ENCODE results near the gene YDJC. TPM values are rescaled to one million over a fixed set of nuclear protein-coding genes. Genes with fewer than 3 reads are reported as not detected.

Gene YDJC
- total and polyA plus RNA-seq, 9 of the 15 experiments (the other 6 are each of a cell fraction or from before 2014, with no cell fraction given) = 13.5 to 871 (median 164) TPM

GRCh38 chr22:21628386-21629254, 1.2 kb downstream of the YDJC start (continued):
- TF ChIP-seq CTCF (IDR thresholded peaks at IDR 0.05 in 2 of 3, conservative IDR thresholded peaks at IDR 0.05 in 1 of 3; ENCODE audit: insufficient read depth in 2 of 3, low read depth in 1 of 3, low read length in 3 of 3) (peak in 1 of 3 experiments; percentile 47; a peak in 2 of 6 replicates), FOXO4 (CRISPR knock-in tag; IDR thresholded peaks at IDR 0.05) (no peak), XRCC5 (IDR thresholded peaks at IDR 0.05; ENCODE audit: low read depth, low read length) (no peak), TCF7 (IDR thresholded peaks at IDR 0.05; ENCODE audit: borderline replicate concordance) (no peak), HES1 (IDR thresholded peaks at IDR 0.05; ENCODE audit: low read depth) (no peak), JUN (IDR thresholded peaks at IDR 0.05; ENCODE audit: borderline replicate concordance, low read depth, low read length) (0 out of 2 replicates have a peak, but pooled peaks have one; percentile 53), JUN (CRISPR knock-in tag; IDR thresholded peaks at IDR 0.05; ENCODE audit: borderline replicate concordance) (no peak), MTF1 (CRISPR knock-in tag; IDR thresholded peaks at IDR 0.05; ENCODE audit: borderline replicate concordance) (no peak), ZNF583 (CRISPR knock-in tag; IDR thresholded peaks at IDR 0.05) (no peak), KLF1 (tag; IDR thresholded peaks at IDR 0.05) (no peak), DMBX1 (CRISPR knock-in tag; IDR thresholded peaks at IDR 0.05; ENCODE audit: borderline replicate concordance) (no peak), THAP7 (CRISPR knock-in tag; IDR thresholded peaks at IDR 0.05) (no peak), RBM15 (IDR thresholded peaks at IDR 0.05; ENCODE audit: insufficient read depth, low read length) (no peak), BHLHE40 (IDR thresholded peaks at IDR 0.05; ENCODE audit: low read length) (peak; percentile 62), ZNF140 (CRISPR knock-in tag; IDR thresholded peaks at IDR 0.05) (no peak), ZNF354B (CRISPR knock-in tag; IDR thresholded peaks at IDR 0.05) (no peak), RFX7 (CRISPR knock-in tag; IDR thresholded peaks at IDR 0.05) (no peak), ZNF146 (CRISPR knock-in tag; IDR thresholded peaks at IDR 0.05; ENCODE audit: unreplicated experiment) (no peak), SRSF3 (IDR thresholded peaks at IDR 0.05; ENCODE audit: insufficient read depth, low read length) (no peak), FOXA1 (IDR thresholded peaks at IDR 0.05; ENCODE audit: borderline replicate concordance) (no peak), ZNF707 (CRISPR knock-in tag; conservative IDR thresholded peaks at IDR 0.05) (no peak), ZNF780A (CRISPR knock-in tag; IDR thresholded peaks at IDR 0.05) (no peak)

Data from K562 (cell line).